ENCODE measurements around the gene BTNL8.

GRCh38 chr5:180970875-180971274 is 71.9 kb downstream of the BTNL8 start:
- TF ChIP-seq, protein P1, sequence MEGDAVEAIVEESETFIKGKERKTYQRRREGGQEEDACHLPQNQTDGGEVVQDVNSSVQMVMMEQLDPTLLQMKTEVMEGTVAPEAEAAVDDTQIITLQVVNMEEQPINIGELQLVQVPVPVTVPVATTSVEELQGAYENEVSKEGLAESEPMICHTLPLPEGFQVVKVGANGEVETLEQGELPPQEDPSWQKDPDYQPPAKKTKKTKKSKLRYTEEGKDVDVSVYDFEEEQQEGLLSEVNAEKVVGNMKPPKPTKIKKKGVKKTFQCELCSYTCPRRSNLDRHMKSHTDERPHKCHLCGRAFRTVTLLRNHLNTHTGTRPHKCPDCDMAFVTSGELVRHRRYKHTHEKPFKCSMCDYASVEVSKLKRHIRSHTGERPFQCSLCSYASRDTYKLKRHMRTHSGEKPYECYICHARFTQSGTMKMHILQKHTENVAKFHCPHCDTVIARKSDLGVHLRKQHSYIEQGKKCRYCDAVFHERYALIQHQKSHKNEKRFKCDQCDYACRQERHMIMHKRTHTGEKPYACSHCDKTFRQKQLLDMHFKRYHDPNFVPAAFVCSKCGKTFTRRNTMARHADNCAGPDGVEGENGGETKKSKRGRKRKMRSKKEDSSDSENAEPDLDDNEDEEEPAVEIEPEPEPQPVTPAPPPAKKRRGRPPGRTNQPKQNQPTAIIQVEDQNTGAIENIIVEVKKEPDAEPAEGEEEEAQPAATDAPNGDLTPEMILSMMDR (IDR thresholded peaks at IDR 0.05), result no peak
- TF ChIP-seq POLR2AphosphoS5 (IDR thresholded peaks at IDR 0.05), result no peak

All from upper lobe of left lung (tissue), 4 donors.